HG03460 (cell line): ENCODE data around the gene DTX2.
"Not testable (repeated sequence)": the region's sequence is repeated elsewhere in the genome, so short reads cannot be mapped to it uniquely, and the experiment has no call there.

ENCODE experiments used
- ATAC-seq: cut with Tn5 transposase; IDR thresholded peaks from one replicate; pipeline ENCODE4 v1.9.1; 2021; ENCODE audit not compliant: unreplicated experiment

The DTX2 gene

DNA sequence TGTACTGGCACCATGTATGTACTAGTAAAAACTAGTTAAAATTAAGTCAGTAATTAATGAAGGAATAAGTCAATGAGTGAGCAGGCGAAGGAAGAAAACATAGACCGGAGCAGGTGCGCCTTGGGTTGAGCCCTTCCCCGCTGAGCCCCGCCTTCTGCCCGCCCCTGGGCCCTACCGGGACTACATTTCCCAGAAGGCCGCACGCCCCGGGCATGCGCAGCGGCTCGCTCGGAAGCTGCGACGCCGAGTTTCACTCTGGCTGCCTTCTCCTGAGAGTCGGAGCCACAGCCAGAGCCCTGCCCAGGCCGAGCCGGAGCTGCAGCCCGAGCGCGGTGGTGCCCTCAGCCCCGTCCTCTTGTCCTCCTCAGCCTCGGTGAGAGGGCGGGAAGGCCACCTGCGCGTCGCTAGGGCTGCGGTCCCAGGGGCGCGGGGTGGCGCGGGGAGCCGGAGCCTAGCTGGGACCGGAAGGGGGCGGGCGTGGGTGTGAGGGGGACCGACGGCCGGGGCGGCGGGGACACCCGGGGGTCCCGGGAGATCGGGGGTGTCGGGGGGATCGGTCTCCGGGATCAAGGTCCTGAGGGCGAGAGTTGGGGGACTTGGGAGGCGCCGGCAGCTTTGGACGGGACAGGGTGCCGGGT, at the start of gene DTX2:
DTX2 (plus strand) TSS at position 246 of the 638 bp plus-strand sequence. CDS start 18,801 bp downstream, outside the sequence.
- peak; percentile 96 for ATAC-seq

DNA sequence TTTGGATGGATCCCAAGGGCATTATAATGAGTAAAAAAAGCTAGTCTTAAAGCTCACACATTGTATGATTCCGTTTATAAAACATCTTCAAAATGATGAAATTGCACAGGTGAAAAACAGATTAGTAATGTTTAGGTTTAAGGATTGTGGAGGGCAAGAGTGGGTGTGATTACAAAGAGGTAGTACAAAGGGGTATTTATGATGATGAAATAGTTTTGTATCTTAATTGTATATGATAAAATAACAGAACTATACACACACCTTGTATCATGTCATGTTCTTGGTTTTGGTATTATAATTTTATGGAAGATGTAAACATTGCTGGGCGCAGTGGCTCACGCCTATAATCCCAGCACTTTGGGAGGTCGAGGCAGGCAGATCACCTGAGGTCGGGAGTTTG, 49.3 kb upstream of the DTX2 start:
- no peak for ATAC-seq

DNA sequence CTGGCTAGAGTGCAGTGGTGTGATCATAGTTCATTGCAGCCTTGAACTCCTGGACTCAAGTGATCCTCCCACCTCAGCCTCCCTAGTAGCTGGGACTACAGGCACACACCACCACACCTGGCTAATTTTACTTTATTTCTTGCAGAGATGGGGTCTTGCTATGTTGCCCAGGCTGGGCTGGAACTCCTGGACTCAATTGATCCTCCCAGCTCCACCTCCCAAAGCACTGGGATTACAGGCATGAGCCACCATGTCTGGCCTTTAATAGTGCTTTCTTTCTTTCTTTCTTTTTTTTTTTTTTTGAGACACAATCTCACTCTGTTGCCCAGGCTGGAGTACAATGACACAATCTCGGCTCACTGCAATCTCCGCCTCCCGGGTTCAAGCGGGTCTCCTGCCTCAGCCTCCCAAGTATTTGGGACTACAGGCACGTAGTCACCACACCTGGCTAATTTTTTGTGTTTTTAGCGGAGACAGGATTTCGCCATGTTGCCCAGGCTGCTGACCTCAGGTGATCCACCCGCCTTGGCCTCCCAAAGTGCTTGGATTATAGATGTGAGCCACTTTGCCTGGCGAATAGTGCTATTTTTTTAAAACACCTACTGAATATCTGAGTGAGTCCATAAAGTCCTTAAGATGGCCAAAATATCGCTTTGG, 43.7 kb upstream of the DTX2 start:
- ATAC-seq, result not testable (repeated sequence)

DNA sequence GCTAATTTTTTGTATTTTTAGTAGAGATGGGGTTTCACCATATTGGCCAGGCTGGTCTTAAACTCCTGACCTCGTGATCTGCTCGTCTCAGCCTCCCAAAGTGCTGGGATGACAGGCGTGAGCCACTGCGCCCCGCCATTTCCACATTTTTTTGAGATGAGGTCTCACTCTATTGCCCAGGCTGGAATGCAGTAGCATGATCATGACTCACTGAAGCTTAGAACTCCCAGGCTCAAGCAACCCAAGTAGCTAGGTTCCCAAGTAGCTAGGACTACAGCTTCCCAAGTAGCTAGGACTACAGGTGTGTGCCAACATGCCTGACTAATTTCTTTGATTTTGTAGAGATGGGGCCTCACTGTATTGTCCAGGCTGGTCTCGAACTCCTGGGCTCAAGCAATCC, 40.4 kb upstream of the DTX2 start:
- ATAC-seq, result not testable (repeated sequence)

DNA sequence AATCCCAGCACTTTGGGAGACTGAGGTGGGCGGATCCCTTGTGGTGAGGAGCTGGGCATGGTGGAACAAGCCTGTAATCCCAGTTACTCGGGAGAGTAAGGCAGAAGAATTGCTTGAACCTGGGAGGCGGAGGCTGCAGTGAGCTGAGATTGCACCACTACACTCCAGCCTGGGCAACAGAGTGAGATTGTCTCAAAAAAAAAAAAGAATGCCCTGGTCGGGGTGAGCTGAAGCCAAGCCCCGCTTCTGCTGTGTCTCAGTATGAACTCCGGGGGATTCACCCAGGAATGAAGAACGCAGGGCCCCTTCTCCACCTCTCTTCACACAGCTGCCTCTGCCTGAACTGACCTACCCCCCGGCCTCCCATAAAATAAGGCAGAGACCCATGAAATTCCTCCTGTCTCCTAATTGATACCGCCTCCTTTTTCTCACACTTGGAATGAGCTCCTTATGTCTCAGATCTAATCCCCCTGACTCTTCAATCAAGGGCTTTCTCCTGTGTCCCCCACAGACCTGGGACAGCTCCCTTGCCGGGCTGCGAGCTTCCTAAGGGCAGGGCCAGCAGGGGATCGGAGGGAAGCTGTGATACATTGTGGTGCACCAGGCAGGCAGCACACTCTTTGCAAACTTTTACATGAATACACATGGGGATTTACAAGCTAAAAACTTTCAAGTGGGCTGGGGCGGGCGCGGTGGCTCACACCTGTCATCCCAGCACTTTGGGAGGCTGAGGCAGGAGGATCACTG, 37.7 kb upstream of the DTX2 start:
- ATAC-seq, result no peak

DNA sequence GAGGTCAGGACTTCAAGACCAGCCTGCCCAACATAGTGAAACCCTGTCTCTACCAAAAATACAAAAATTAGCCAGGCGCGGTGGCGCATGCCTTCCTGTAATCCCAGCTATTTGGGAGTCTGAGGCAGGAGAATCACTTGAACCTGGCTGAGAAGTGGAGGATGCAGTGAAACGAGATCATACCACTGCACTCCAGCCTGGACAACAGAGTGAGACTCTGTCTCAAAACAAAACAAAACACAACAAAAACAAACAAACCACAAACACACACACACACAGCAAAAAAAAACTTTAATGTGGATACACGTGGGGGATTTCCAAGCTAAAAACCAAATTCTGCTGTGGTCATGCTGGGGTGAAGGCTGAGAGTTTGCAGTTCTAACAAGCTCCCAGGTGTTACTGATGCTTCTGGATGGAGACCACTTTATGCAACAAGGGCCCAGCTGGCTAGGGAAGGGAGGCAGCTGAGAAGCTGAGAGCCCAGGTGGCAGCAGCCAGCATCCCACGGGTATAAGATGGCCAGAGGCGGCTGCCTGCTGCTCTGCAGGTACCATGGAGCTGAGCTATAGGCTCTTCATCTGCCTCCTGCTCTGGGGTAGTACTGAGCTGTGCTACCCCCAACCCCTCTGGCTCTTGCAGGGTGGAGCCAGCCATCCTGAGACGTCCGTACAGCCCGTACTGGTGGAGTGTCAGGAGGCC, 36.9 kb upstream of the DTX2 start, which contains the start of gene ZP3:
ZP3 (plus strand) TSS at position 538 of the 699 bp plus-strand sequence; CDS start at position 553, 15 bp downstream.
- no peak for ATAC-seq

DNA sequence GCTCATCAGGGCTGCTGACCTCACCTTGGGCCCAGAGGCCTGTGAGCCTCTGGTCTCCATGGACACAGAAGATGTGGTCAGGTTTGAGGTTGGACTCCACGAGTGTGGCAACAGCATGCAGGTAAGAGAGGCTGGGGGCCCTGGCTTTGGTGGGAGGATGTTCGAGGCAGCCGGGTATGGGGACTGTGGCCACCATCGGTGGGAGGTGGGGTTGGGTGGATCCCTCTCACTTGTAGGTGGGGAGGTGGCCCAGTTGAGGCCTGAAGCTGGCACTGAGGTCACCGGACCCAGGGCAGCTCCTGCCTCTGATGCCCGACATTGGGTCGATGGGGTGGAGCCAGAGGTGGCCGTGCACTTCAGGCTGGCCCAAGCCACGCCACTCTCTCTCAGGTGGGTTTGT, 36.4 kb upstream of the DTX2 start:
- ATAC-seq, result no peak

DNA sequence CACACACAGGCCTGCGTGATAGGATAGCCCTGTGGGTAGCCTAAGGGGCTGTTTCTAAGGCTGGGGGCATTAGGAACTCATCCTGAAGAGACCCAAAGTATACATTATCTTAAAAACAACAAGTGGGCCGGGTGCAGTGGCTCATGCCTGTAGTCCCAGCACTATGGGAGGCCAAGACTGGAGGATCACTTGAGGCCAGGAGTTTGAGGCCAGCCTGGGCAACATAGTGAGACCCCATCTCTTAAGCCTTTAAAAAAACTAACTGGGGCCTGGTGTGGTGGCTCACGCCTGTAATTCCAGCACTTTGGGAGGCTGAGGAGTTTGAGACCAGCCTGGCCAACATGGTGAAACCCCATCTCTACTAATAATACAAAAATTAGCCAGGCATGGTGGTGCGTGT, 36.0 kb upstream of the DTX2 start:
- ATAC-seq, result not testable (repeated sequence)

DNA sequence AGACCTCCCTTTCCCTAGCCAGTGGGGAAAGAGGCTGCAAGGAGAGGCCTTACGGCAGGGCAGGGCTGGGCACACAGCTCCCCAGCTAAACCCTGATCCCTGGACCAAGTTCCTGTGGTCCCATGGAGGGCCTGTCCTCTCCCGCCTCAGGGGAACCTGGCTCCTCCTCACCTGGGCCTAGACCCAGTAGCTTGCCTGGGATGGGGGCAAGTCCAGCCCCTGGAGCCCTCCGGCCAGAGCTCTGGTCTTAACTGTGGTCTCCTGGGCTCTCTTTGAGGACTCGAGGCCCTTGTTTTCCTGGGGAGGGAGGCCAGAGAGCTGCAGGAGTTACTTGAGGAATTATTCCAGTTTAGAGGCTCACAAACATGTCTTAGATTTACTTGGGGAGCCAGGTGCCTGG, 35.3 kb upstream of the DTX2 start:
- ATAC-seq, result no peak

DNA sequence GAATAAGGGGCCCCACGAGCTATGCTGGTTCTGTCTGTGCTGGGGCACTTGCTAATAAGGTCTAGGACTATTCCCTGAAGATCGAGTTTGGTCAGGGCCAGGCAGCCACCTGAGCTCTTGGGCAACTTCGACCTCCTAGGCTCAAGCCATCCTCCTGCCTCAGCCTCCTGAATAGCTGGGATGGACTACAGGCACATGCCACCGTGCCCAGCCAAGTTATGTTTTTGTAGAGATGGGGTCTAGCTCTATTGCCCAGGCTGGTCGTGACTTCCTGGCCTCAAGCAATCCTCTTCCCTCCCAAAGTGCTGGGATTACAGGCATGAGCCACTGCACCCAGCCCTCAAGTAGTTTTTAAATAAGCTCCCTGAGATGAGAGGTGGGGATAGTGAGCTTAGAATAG, 33.9 kb upstream of the DTX2 start:
- ATAC-seq, result no peak

DNA sequence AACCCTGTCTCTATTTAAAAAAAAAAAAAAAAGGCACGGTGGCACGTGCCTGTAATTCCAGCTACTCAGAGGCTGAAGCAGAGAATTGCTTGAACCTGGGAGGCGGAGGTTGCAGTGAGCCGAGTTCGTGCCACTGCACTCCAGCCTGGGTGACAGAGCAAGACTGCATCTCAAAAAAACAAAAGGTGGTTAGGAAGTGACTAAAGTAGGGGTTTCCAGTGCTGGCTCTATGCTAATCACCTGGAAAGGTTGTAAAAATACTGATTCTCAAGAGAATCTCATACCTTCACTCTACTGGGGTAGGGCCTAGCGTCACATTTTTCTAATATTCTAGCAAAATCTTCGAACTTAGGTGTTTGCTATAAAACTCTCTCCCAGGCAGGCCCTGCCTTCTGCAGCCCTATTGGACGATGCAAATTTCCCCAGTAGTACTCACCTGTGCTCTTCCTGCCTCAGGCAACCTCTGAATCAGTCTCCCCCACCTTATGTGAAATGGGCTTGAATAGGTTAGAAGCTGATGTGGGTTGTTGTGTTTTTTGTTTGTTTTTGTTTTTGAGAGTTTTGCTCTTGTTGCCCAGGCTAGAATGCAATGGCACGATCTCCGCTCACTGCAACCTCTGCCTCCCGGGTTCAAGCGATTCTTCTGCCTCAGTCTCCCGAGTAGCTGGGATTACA, 33.2 kb upstream of the DTX2 start:
- ATAC-seq, result no peak

DNA sequence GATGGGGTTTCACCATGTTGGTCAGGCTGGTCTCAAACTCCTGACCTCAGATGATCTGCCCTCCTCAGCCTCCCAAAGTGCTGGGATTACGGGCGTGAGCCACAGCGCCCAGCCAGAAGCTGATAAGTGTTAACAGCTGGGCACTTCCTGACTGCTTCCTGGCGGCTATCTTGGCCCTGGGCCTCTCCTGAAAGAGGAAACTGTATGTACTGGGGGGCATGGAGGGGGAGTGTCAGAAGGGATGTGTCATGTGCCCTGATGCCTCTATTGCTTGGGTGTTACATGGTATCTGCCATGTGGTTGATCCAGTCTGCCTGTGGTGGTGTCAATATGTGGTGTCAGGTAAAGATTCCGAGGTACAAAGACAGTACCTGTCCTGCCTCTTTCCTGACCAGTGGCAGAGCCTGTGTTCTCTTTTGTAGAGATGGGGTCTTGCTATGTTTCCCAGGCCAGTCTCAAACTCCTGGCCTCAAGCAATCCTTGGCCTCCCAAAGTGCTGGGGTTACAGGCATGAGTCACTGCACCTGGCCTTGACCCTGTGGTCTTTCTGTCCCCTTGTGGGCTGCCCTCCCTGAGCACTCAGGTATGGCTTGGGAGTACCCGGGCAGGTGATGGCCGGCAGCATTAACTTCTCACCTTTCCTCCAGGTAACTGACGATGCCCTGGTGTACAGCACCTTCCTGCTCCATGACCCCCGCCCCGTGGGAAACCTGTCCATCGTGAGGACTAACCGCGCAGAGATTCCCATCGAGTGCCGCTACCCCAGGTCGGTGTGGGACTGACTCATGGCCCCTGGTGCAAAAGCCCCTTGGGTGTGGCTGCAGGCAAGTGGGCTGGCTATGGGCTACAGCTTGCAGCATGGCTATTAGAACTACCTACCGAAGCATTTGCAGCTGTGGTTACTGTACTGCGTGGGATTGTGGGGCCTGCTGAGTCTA, 32.4 kb upstream of the DTX2 start:
- ATAC-seq, result no peak

DNA sequence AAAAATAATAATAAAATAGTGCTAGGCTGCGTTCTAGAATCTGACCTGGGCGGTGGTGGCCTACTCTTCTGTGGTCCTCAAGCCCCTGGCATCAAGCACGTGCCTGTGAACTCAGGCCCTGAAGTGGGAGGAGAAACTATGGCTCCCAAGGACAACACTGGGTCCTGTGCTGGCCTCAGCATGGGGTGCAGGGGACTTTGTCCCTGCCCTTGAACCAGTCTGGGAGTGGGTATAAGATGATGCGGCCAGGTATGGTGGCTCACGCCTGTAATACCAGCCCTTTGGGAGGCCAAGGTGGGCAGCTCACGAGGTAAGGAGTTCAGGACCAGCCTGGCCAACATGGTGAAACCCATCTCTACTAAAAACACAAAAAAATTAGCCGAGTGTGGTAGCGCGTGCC, 31.3 kb upstream of the DTX2 start:
- no peak for ATAC-seq

DNA sequence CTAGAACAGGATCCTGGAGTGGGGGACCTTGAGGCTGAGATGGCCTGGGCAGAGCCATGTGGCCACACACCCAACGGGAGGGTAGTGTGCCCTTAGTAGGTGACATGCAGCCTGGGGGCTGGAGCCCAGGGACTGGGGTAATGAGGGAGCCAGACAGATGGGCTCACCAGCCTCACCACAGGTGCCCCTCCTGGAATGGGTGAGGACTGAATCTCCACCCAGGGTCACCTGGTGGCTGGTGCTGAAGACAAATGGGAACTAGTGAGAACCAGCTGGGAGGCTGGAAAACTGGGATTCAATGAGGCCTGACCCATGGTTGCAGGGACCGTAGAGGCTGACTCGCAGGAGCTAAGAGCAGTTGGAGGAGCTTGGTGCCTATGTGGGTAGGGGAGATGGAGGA, 30.7 kb upstream of the DTX2 start:
- no peak for ATAC-seq

DNA sequence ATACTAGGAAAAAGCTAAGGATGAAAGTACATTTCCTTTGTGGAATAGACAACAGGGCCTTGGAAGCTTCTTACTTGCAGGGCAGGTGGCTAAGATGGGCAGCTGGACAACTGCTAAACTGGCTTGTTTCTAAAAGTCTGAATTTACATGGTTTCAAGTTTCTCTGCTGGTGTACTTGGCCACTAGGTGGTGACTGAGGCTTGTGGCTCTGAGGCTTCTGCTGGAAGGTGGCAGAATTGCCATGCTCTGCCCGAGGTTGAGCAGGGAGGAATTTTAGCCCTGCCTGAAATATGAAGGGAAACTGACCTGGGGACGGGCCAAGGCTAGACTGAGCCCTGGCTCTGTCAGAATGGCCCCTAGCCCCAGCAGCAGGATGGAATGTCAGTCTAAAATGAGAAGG, 23.6 kb upstream of the DTX2 start:
- peak; percentile 80 for ATAC-seq

DNA sequence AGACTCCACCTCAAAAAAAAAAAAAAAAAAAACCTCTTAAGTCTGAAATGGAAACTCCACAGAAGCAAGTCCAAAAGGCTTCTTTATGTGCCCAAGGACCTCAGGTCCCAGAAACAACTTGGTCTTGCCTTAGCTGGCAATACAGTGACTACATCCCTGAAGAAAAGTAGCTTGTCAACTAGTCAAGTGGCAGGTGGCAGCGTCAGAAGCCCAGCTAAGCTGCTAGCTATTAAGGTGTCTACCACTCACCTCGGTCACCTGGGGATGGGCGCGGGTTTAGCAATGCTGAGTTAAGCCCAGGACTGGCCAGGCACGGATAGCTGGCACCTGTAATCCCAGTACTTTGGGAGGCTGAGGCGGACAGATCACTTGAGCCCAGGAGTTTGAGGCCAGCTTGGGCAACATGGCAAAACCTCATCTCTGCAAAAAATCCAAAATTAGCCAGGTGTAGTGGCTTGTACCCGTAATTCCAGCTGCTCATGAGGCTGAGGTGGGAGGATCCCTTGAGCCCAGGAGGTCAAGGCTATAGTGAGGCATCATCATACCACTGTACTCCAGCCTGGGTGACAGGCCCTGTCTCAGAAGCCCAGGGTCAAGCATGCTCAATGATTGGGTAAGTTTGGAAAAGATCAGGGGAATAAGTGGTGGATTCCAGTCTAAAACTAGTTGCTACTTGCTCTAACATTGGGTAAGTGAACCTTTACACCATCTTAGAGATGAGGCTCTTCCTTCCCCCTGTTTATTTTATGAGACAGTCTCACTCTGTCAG, 22.2 kb upstream of the DTX2 start:
- ATAC-seq, result not testable (repeated sequence)

DNA sequence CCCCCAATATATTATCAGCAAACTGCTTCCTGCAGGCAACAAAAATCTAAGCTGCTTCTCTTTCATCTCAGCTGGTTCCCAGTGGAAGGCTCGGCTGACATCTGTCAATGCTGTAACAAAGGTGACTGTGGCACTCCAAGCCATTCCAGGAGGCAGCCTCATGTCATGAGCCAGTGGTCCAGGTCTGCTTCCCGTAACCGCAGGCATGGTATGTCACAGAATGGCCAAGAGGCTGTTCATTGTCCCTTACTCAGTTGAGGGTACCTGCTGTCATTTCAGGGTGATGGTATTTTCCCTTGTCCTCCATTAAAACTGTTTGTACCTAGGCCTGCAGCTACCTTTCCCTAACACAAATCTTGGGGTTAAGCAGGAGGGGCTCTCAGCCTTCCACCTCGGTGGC, 21.1 kb upstream of the DTX2 start:
- not testable (repeated sequence) for ATAC-seq

DNA sequence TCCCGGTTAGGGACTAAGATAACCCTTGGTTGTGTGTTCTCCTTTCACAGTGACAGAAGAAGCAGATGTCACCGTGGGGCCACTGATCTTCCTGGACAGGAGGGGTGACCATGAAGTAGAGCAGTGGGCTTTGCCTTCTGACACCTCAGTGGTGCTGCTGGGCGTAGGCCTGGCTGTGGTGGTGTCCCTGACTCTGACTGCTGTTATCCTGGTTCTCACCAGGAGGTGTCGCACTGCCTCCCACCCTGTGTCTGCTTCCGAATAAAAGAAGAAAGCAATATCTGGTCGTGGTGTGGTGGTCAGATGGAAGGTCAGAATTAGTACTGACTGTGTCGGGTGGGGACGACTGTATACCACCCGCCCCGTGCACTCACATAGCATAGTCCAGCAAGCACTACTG, 19.7 kb upstream of the DTX2 start:
- not testable (repeated sequence) for ATAC-seq
